SK-N-SH treated with all-trans-retinoic acid at 6 μM for 48 hours (cell line): ENCODE results near the gene SYCP1.

Experiments
- ATAC-seq: fragments of 200-7000 bp; cut with Tn5 transposase; 3 replicates; pipeline ENCODE4 v1.9.1; 2020; ENCODE audit warnings: mild to moderate bottlenecking, moderate library complexity
- ARNTL ChIP-seq: fragments of 450-650 bp; formaldehyde crosslinking; IDR thresholded peaks from 2 replicates; pipeline ENCODE4 v1.5.0; 2020; ENCODE audit warnings: low read depth, mild to moderate bottlenecking, moderate library complexity, borderline replicate concordance
- BACH2 ChIP-seq: fragments of 250-450 bp; sonication (Bioruptor Pico); IDR thresholded peaks from 2 replicates; pipeline ENCODE4 v1.9.0; 2021; ENCODE audit warnings: mild to moderate bottlenecking, borderline replicate concordance
- CREB5 ChIP-seq: fragments of 250-450 bp; sonication (Bioruptor Pico); IDR thresholded peaks from 2 replicates; pipeline ENCODE4 v1.5.1; 2020; ENCODE audit warnings: low read depth, mild to moderate bottlenecking, moderate library complexity
- CSRNP3 ChIP-seq: fragments of 250-450 bp; sonication (Bioruptor Pico); IDR thresholded peaks from 2 replicates; pipeline ENCODE4 v1.5.1; 2021; ENCODE audit warnings: mild to moderate bottlenecking, moderate library complexity
- ESRRG ChIP-seq: fragments of 250-450 bp; sonication (Bioruptor Pico); IDR thresholded peaks from 2 replicates; pipeline ENCODE4 v1.6.1; 2021; ENCODE audit warnings: mild to moderate bottlenecking
- GLIS3 ChIP-seq: fragments of 250-450 bp; sonication (Bioruptor Pico); IDR thresholded peaks from 2 replicates; pipeline ENCODE4 v1.5.0; 2020; ENCODE audit warnings: mild to moderate bottlenecking, moderate library complexity
- ISL1 ChIP-seq: fragments of 250-450 bp; sonication (Bioruptor Pico); IDR thresholded peaks from 2 replicates; pipeline ENCODE4 v2.1.2; 2022; ENCODE audit warnings: mild to moderate bottlenecking, moderate library complexity
- OSR1 ChIP-seq: fragments of 250-450 bp; sonication (Bioruptor Pico); IDR thresholded peaks from 2 replicates; pipeline ENCODE4 v1.8.0; 2022; ENCODE audit warnings: moderate library complexity, mild to moderate bottlenecking, inconsistent platforms
- RARB ChIP-seq: fragments of 250-450 bp; sonication (Bioruptor Pico); IDR thresholded peaks from 2 replicates; pipeline ENCODE4 v1.8.0; 2021; ENCODE audit warnings: mild to moderate bottlenecking, moderate library complexity
- SNAI2 ChIP-seq: fragments of 250-450 bp; sonication (Bioruptor Pico); IDR thresholded peaks from 2 replicates; pipeline ENCODE4 v1.5.0; 2020; ENCODE audit warnings: mild to moderate bottlenecking, moderate library complexity
- TCF4 ChIP-seq: fragments of 250-450 bp; sonication (Bioruptor Pico); IDR thresholded peaks from 2 replicates; pipeline ENCODE4 v1.8.0; 2021; ENCODE audit warnings: mild to moderate bottlenecking, moderate library complexity, borderline replicate concordance
- TOX ChIP-seq: fragments of 250-450 bp; sonication (Bioruptor Pico); IDR thresholded peaks from 2 replicates; pipeline ENCODE4 v1.8.0; 2021; ENCODE audit warnings: mild to moderate bottlenecking, moderate library complexity, borderline replicate concordance
- TSHZ2 ChIP-seq: fragments of 250-450 bp; sonication (Bioruptor Pico); IDR thresholded peaks from 2 replicates; pipeline ENCODE4 v1.5.0; 2020; ENCODE audit warnings: mild to moderate bottlenecking, moderate library complexity
- ZC3H10 ChIP-seq: fragments of 250-450 bp; sonication (Bioruptor Pico); IDR thresholded peaks from 2 replicates; pipeline ENCODE4 v1.5.1; 2021; ENCODE audit warnings: mild to moderate bottlenecking, moderate library complexity
- ZFP3 ChIP-seq: fragments of 250-450 bp; sonication (Bioruptor Pico); IDR thresholded peaks from 2 replicates; pipeline ENCODE4 v1.5.0; 2020; ENCODE audit warnings: mild to moderate bottlenecking, moderate library complexity
- ZFP30 ChIP-seq: fragments of 450-650 bp; formaldehyde crosslinking; IDR thresholded peaks from 2 replicates; pipeline ENCODE4 v1.5.0; 2022; ENCODE audit warnings: mild to moderate bottlenecking, moderate library complexity
- ZNF565 ChIP-seq: fragments of 450-650 bp; formaldehyde crosslinking; conservative IDR thresholded peaks from 2 replicates; pipeline ENCODE4 v1.5.0; 2020; ENCODE audit warnings: low read depth, mild to moderate bottlenecking, moderate library complexity
- ZNF70 ChIP-seq: fragments of 450-650 bp; formaldehyde crosslinking; IDR thresholded peaks from 2 replicates; pipeline ENCODE4 v1.5.0; 2020; ENCODE audit warnings: mild to moderate bottlenecking, moderate library complexity
- ZNF8 ChIP-seq: fragments of 450-650 bp; formaldehyde crosslinking; IDR thresholded peaks from 2 replicates; pipeline ENCODE4 v1.5.0; 2020; ENCODE audit warnings: mild to moderate bottlenecking, moderate library complexity
- TF ChIP-seq, protein P1 (sequence below): fragments of 250-450 bp; sonication (Bioruptor Pico); IDR thresholded peaks from 2 replicates; pipeline ENCODE4 v1.8.0; 2021; ENCODE audit warnings: low read depth, mild to moderate bottlenecking, moderate library complexity, borderline replicate concordance

The SYCP1 gene

GRCh38 chr1:114844270-114844669 lies 10.4 kb upstream of the SYCP1 start:
- ATAC-seq = no peak
- TF ChIP-seq ZNF565 (no peak), TSHZ2 (CRISPR knock-in tag) (no peak), BACH2 (CRISPR knock-in tag) (no peak), GLIS3 (no peak), ZC3H10 (CRISPR knock-in tag) (no peak), CREB5 (CRISPR knock-in tag) (no peak), ZFP3 (no peak)
- TF ChIP-seq, protein P1, sequence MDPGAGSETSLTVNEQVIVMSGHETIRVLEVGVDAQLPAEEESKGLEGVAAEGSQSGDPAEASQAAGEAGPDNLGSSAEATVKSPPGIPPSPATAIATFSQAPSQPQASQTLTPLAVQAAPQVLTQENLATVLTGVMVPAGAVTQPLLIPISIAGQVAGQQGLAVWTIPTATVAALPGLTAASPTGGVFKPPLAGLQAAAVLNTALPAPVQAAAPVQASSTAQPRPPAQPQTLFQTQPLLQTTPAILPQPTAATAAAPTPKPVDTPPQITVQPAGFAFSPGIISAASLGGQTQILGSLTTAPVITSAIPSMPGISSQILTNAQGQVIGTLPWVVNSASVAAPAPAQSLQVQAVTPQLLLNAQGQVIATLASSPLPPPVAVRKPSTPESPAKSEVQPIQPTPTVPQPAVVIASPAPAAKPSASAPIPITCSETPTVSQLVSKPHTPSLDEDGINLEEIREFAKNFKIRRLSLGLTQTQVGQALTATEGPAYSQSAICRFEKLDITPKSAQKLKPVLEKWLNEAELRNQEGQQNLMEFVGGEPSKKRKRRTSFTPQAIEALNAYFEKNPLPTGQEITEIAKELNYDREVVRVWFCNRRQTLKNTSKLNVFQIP (CRISPR knock-in tag) = no peak

DNA sequence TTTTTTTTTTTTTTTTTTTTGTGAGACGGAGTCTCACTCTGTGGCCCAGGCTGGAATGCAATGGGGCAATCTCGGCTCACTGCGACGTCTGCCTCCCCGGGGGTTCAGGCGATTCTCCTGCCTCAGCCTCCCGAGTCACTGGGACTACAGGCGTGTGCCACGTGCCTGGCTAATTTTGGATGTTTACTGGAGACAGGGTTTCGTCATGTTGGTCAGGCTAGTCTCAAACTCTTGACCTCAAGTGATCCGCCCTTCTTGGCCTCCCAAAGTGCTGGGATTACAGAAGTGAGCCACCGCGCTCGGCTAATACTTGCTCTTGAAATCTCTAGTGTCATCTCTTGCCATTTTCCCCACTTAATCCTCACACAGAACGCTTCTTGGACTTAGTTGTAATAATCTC lies 1.1 kb upstream of the SYCP1 start:
- ATAC-seq = no peak
- TF ChIP-seq ZNF8 (no peak), OSR1 (no peak), ISL1 (CRISPR knock-in tag) (no peak), ZNF565 (no peak), ZNF70 (no peak), CSRNP3 (no peak), ZC3H10 (CRISPR knock-in tag) (no peak), RARB (CRISPR knock-in tag) (no peak), ARNTL (CRISPR knock-in tag) (no peak), TCF4 (CRISPR knock-in tag) (no peak), SNAI2 (CRISPR knock-in tag) (no peak), BACH2 (CRISPR knock-in tag) (no peak), TOX (CRISPR knock-in tag) (no peak), ESRRG (CRISPR knock-in tag) (no peak)
- TF ChIP-seq, protein P1 (CRISPR knock-in tag) = no peak

- no peak for ATAC-seq
Observed at GRCh38 chr1:114861384-114861783, 6.7 kb downstream of the SYCP1 start.

More at GRCh38 chr1:114861384-114861783, 6.7 kb downstream of the SYCP1 start:
- TF ChIP-seq CREB5 (CRISPR knock-in tag) (no peak), ZFP30 (CRISPR knock-in tag) (no peak), ISL1 (CRISPR knock-in tag) (no peak), ARNTL (CRISPR knock-in tag) (no peak), ZFP3 (no peak), GLIS3 (no peak), TCF4 (CRISPR knock-in tag) (no peak), TOX (CRISPR knock-in tag) (no peak), TSHZ2 (CRISPR knock-in tag) (no peak), ZNF70 (no peak), BACH2 (CRISPR knock-in tag) (no peak), CSRNP3 (no peak)
- TF ChIP-seq, protein P1 (CRISPR knock-in tag) = no peak
